Measurements from ENCODE around the gene ACBD3.
A peak's percentile ranks its signal among the peaks of the same experiment; 100 is the strongest.

The ACBD3 gene

DNA sequence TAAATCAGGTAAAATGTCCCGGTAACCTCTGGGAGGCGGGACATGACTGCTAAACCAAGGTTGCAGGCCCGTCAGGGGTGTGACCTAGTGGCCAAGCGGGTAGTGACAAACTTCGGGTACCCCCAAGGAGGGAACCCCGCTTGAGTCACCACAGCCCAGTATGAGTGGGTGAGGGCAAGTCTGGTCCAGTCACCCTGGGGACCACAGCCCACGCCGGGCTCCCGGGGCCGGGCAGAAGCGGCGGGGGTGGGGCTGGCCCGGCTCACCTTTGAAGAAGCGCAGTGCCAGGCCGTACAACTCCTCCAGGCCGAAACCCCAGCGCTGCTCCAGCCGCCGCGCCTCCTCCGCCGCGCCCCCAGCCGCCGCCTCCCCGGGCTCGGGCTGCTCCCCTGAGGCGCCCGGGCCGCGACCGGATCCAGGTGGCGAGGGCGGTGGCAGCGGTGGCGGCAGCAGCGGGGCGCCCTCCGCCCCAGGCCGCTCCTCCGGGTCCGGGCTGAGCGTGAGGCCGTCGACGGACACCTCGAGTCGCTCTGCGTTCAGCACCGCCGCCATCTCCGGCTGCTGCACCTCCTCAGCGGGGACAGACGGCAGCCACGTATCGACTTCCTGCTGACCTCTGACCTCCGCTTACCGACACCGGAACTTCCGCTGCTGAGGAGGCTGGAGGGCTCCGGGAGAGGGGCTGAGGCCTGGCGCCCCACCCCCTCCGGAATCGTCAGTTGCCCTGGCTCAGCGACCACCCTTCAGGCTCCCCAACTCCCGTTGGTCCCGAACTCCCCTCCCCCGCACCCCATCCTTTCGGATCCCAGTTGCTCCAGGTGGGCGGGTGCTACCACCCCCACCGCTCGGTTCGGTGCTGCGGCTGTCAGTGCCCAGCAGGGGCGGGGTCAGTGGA is at the start of gene ACBD3:
Gene ACBD3, minus strand, starts transcription at position 618 of the 895 bp plus-strand sequence. Its CDS starts 66 bp downstream, at position 552.
- in situ Hi-C loops (cut with MboI; ENCODE audit: low pct_unique_long_range_greater_than_20kb, low sequenced_read_pairs) = no loop called here
- peak; percentile 88 for DNase-seq

DNA sequence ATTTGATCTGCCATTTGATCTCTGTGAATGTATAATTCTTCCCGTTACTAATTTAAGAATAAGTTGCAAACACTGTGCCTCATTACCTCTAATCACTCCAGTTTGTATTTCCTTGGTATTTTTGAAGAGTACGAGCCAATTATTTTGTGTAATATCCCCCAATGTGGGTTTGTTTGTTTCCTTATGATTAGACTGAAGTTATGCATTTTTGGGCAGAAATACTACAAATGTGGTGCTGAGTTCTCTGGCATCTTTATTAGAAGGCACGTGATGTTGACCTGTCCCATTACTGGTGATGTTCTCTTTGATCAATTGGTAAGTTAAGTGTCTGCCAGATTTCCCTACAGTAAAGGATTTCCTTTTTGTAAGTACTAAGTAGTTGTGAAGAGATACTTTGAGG is 47.3 kb upstream of the ACBD3 start:
- no peak for DNase-seq
- in situ Hi-C loops (cut with MboI; ENCODE audit: low pct_unique_long_range_greater_than_20kb, low sequenced_read_pairs) = no loop called here

DNA sequence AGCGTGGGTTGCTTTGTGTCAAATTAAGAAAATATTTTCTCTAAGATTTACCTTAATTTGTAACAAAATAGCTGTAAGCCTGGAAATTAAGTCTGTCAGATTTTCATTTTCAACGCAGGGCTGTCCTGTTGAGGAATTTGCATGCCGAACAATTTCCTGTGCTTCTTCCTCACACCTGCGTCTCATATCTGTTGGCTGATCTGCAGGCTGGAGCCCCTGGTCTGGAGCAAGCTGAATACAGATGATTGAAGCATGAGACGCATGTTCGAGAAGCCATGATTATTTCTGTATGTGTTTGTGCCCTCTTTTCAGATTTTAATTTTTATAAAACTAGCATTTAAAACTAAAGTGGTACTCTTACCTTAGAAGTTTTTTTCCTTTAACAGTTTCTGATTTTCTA is 46.8 kb upstream of the ACBD3 start:
- in situ Hi-C loops (cut with MboI; ENCODE audit: low pct_unique_long_range_greater_than_20kb, low sequenced_read_pairs) = no loop called here
- no peak for DNase-seq

DNA sequence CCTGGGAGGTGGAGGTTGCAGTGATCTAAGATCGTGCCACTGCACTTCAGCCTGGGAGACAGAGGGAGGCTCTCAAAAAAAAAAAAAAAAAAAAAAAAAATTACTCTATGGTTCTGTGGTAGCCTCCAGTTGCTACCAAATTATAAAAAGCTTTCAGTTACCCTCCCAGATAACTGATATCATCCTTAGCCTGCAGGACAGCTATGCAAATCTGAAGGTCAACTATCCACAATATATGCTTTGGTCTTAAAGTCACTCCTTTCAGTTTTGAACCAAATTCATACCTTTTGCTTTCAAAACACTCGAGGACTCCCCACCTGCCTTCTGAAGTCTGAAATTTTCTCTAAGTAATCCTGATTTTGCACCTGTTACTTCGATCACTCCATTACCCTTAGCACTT is 40.1 kb upstream of the ACBD3 start:
- in situ Hi-C loops (cut with MboI; ENCODE audit: low pct_unique_long_range_greater_than_20kb, low sequenced_read_pairs) = no loop called here
- DNase-seq = no peak

DNA sequence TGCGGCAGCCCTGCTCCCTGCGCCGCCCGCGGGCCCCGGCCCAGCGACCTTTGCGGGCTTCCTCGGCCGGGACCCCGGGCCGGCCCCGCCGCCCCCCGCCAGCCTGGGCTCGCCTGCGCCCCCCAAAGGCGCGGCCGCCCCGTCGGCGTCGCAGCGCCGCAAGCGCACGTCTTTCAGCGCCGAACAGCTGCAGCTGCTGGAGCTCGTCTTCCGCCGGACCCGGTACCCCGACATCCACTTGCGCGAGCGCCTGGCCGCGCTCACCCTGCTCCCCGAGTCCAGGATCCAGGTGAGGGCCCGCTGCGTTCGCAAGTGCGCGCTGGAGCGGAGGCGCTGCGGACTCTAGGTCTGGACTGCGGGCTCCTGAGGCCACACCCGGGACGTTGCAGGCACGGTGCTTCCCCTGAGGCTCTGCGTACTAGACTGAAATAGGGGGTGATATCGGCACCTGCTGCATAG is 37.3 kb upstream of the ACBD3 start:
- in situ Hi-C loops (cut with MboI; ENCODE audit: low pct_unique_long_range_greater_than_20kb, low sequenced_read_pairs) = no loop called here
- peak; percentile 37 for DNase-seq

DNA sequence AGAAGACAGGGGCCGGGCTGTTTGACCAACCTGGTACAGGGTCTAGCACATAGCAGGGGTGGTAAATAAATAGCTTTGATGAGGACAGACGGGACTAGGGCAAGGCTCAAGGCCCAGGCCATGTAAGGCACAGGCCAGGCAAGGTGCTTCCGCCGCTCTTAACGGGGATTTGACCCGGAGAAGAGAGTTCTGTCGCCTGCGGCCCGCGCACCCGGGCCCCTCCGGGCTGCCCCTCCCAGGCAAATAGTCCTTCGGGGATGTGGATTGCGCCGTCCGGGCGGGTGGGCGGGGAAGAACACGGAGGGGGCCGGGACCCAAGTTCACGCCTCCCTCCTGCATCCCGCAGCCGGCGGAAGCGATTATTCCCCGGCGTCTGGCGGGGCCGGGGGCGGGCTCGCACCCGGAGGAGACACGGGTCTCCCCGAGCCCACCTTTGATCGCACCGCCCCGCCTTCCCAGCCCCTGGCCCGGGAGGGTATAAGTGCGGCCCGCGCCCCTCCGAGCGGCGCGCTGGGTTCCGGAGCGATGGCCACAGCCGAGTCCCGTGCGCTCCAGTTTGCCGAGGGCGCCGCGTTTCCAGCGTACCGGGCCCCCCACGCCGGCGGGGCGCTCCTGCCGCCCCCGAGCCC is 36.7 kb upstream of the ACBD3 start, which contains the start of gene MIXL1:
Gene MIXL1, plus strand, starts transcription at position 508 of the 629 bp plus-strand sequence. Its CDS starts 18 bp downstream, at position 526.
- no peak for DNase-seq
- in situ Hi-C loops (cut with MboI; ENCODE audit: low pct_unique_long_range_greater_than_20kb, low sequenced_read_pairs) = no loop called here

DNA sequence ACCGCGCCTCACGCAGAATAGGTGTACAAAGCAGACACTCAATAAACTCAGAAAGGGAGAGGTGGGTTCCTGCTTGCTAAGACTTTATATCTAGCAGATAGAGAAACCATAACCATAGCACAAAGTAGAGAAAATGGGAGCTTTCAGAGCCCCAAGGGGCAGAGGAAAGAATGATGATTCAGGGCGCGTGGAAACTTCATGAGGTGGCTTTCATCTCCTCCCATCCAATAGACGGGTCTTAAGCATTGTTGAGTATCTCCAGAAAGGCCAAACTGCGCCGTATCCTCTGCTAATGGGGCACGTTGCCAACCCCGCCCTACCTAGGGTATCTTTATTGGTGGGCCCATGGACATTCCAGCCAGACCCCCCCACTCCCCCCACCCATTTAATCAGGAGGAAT is 36.1 kb upstream of the ACBD3 start:
- in situ Hi-C loops (cut with MboI; ENCODE audit: low pct_unique_long_range_greater_than_20kb, low sequenced_read_pairs) = no loop called here

DNA sequence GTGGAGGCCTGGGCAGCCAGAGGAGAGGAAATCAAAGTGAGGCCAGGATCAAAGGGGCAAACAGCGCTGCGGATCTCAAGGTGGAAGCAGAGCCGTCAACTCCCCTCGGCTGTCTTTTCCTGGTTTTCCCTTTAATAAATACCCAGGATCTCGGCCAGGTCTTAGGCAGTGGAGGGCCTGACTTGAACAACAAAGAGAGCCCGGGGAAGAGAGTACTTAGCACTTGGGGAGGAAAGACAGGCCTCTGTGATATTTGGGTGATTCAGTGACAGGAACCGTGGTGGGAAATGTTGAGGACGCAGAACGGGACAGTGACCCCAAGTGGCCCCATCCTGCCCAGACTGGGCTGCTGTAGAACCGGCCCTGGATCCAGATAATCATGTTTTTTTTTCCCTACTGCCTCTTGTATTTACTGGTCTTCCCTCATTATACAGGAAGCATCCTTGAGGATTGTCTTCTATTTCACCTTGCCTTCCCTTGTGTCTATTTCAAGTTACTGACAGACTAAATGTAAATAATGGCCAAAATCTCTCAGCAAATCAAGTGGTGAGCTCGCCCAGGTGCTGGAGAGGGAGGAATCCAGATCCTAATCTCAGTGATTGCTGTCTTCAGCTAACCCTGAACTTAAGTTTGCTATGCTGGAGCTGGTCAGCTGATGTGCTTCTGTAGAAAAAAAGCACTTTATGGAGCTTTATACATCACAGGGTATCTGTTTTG is 34.1 kb upstream of the ACBD3 start:
- DNase-seq = no peak
- in situ Hi-C loops (cut with MboI; ENCODE audit: low pct_unique_long_range_greater_than_20kb, low sequenced_read_pairs) = no loop called here

More for the DNA sequence above, 36.1 kb upstream of the ACBD3 start:
- DNase-seq = no peak

DNA sequence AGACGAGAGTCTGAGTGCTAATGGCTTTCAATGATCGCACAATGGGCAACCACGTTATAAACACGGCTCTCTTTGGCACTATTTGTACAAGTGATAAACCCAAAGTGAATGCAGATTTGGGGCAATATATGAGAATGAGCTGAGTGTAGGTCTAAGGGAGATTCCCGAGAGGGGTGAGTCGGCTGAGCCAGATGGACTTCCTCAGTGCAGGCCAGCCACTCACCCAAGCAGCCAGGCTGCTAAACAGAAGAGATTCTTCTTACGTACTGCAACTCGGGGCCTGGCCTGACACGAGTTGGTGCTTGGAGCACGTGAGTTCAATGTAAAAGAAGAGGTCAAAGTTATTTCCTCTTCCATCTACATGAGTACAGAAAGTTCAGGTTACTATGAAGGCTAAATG is 30.7 kb upstream of the ACBD3 start:
- in situ Hi-C loops (cut with MboI; ENCODE audit: low pct_unique_long_range_greater_than_20kb, low sequenced_read_pairs) = no loop called here
- DNase-seq = no peak

DNA sequence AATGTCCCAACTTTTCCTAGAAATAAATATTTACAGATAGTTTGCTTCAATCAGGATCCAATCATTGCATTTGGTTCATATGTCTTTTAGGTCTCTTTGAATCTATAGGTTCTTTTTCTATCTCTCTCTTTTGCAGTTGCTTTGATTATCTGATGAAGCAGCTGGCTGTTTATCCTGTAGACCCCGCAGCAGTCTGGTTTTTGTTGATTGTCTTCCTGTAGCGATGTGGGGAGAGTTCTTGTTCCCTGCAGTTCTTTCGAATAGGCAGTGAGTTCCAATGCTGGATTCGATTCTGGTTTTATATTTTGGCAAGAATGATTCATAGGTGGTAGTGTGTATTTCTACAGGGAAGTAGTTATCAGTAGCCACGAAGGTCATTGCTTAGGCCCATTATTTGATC is 29.5 kb upstream of the ACBD3 start:
- in situ Hi-C loops (cut with MboI; ENCODE audit: low pct_unique_long_range_greater_than_20kb, low sequenced_read_pairs) = no loop called here
- no peak for DNase-seq

DNA sequence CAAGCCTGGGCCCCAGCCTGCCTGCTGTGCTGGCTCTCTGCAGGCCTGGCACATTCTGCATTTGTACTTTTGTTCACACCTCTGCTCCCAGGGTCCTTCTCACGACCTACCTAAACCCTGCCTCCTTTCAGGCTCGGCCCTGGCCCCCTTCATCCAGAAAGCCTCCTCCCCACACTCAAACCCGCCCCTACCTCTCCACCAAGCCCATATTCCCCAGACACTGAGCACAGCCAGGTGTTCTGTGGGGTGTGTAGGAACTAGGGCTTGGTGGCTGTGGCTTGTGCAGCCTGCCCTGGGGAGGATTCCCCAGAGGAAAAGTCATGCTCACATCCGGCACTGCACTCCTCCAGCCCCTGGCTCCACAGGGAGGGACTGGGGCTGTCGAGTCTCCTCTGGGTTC is 28.7 kb upstream of the ACBD3 start:
- DNase-seq = no peak
- in situ Hi-C loops (cut with MboI; ENCODE audit: low pct_unique_long_range_greater_than_20kb, low sequenced_read_pairs) = no loop called here

DNA sequence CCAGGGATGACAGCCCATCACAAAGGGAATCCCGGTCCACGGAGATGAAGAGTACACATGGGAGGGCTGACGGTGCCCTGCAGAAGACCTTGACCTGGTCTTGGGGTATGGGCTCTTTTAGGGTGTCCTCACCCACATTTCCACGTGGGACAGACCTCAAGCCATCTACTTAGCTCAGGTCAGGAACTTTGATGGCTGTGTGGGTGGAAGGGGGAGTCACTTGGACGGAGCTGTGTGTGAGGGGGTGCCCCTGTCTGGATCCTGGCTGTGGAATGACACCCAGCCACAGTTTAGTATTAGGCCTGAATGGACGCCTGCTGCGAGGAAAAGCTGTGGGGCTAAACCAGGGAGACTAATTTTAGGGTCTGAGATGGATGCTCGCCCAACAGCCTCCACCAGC is 26.0 kb upstream of the ACBD3 start:
- in situ Hi-C loops (cut with MboI; ENCODE audit: low pct_unique_long_range_greater_than_20kb, low sequenced_read_pairs) = no loop called here
- no peak for DNase-seq

DNA sequence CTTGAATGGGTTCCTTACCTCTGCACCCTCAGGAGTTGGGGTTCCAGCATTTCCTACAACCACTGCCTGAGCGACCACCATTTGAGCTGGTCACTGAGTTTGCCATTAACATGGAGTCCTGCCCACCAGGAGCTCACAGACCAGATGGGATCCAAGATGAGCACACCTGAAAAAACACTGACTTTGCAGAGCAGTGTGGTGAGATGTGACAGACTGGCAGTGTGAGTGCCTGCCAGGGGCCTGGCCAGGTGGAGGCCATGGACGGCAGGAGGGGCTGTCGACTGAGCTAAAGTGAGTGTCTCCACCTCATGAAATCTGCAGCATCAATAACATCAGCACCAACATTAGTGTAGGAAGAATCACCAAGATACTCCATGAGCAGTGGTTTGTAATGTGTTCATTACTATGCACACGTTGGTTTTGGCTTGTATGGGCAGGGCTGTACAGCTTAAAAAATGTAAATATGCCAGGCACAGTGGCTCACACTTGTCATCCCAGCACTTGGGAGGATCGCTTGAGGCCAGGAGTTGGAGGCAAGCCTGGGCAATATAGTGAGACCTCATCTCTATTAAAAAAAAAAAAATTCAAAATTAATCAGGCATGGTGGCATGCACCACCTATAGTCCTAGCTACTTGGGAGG is 24.8 kb upstream of the ACBD3 start:
- in situ Hi-C loops (cut with MboI; ENCODE audit: low pct_unique_long_range_greater_than_20kb, low sequenced_read_pairs) = no loop called here
- no peak for DNase-seq

DNA sequence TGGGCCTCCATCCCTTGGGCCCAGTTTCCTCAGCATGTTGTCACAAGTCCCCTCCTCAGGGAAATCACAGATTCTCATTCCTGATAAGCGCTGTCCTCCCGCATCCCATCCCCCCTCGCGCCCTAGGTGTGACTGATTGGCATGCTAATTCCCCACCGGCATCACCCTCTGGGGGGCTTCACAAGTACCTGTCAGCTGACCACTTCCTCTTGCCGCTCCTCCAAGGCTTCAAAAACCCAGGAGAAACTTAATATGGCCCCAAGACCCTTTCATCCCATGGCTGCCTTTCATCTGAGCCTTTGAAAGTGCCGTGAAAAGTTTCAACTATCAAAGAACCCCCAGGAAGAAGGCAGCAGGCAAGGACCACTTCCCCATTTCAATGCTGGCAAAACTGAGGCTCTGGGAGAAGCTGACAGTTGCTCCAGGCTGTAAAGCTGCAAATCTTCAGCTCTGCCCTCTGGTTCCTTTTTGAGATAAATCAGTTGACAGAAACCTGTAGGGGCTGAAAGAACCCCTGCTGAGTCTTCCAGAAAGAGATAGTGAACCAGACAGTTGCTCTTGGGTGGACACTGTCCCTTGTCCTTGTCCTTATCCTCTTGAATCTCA is 24.1 kb upstream of the ACBD3 start:
- in situ Hi-C loops (cut with MboI; ENCODE audit: low pct_unique_long_range_greater_than_20kb, low sequenced_read_pairs) = no loop called here
- no peak for DNase-seq

DNA sequence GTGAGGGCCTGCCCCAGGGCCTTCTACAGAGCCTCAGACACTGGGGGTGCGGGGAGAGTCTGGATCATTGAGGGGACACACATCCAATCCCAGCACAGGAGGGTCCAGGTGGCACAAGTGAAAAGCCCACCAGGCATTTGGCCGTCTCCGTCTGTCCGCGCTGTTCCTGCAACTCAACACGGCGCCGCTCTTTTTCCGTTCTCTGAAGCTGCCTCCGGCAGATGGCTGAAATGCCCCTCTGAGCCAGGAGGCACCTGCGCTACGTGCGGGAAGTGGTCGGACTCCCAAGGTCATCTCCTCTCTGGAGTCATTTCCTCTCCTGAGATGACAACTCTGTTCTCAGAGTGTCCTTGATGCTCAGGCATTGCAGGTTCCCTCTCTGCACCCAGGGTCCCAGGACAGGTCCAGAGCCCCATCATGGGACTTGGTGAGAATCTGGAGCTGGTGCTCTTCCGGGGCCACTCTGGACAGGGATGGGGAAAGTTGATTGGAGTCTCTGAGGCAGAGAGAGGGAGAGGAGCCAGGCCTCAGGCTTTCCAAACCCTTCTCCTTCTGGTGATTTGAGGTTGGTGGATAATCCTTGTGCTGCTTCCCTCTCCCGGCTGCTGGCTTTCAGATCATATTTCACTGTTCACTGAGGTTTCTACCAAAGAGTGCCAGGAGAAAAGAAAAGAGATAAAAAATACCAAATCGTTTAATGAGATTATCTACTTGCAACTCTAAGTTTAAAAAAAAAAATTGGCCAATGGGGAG is 22.9 kb upstream of the ACBD3 start:
- DNase-seq = no peak
- in situ Hi-C loops (cut with MboI; ENCODE audit: low pct_unique_long_range_greater_than_20kb, low sequenced_read_pairs) = no loop called here

DNA sequence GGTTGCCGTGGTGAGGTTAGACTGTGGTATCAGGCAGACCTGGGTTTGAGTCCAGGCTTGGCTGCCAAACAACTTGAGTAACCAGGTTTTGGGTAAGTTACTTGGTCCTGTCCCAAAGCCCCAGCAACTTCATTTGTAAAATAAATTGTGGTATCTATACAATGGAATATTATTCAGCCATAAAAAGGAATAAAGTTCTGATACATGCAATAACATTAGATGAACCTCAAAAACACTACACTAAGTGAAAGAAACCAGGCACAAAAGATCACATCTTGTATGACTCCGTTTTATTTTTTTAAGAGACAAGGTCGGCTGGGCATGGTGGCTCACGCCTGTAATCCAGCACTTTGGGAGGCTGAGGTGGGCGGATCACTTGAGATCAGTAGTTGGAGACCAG is 20.5 kb upstream of the ACBD3 start:
- in situ Hi-C loops (cut with MboI; ENCODE audit: low pct_unique_long_range_greater_than_20kb, low sequenced_read_pairs) = no loop called here
- no peak for DNase-seq

DNA sequence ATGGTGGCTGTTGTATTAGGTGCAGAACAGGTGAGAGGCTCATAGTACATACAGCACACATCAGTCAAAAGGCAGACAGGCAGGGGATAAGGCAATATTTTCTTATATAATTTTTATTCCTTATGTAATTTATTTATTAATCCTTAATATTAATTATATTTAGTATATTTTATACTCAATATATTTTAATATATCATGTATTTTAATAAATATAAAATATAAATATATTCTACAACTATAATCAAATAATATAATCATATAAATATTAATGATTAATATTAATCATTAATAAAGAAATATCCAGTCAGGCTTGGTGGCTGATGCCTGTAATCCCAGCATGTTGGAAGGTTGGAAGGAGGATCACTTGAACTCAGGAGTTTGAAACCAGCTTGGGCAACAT is 17.7 kb upstream of the ACBD3 start:
- in situ Hi-C loops (cut with MboI; ENCODE audit: low pct_unique_long_range_greater_than_20kb, low sequenced_read_pairs) = no loop called here
- no peak for DNase-seq

DNA sequence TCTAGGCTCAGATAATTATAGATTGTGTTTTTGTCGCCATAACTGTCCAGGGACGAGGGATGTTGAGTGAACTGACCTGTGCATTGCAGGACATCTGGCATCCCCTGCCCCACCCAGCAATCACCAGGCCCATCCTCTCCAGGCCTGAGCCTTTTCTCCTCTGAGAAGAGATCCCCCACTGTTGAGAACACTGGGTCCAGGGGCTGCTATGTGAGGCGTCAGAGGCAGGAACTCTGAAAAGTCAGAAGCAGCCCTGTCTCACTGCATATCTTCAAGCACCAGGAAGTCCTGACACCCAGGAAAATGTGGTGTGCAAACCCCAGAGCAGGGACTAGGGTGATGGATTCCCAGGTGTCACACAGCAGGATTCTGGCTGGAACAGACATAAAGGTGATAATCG is 17.1 kb upstream of the ACBD3 start:
- in situ Hi-C loops (cut with MboI; ENCODE audit: low pct_unique_long_range_greater_than_20kb, low sequenced_read_pairs) = no loop called here
- no peak for DNase-seq

Measured in KBM-7 (cell line).